ENCODE measurements around the gene FAM43A.

DNA sequence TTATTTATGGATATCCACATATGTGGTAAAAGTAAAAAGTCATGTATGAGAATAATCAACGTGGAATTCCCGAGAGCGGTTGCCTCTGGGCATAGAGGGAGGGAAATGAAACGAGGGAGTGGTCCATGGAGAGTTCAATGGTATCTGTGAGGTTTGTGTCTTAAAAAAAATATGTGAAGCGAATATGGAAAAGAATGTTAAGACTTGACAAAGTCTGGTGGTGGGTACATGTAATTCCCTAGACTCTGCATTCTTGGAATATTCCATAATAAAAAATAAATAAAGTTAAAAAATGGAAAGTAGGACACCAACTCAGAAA, 28.4 kb downstream of the FAM43A start:
- TF ChIP-seq POLR2A (IDR thresholded peaks at IDR 0.05; ENCODE audit: low read length) = no peak
- TF ChIP-seq REST (IDR thresholded peaks at IDR 0.05) = no peak
- no peak for TF ChIP-seq EP300 (IDR thresholded peaks at IDR 0.05)
- TF ChIP-seq EHMT2 (IDR thresholded peaks at IDR 0.05; ENCODE audit: low read depth) = no peak
- TF ChIP-seq, protein P1, sequence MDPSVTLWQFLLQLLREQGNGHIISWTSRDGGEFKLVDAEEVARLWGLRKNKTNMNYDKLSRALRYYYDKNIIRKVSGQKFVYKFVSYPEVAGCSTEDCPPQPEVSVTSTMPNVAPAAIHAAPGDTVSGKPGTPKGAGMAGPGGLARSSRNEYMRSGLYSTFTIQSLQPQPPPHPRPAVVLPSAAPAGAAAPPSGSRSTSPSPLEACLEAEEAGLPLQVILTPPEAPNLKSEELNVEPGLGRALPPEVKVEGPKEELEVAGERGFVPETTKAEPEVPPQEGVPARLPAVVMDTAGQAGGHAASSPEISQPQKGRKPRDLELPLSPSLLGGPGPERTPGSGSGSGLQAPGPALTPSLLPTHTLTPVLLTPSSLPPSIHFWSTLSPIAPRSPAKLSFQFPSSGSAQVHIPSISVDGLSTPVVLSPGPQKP (IDR thresholded peaks at IDR 0.05; ENCODE audit: low read depth, low read length) = no peak
- TF ChIP-seq CTCF (IDR thresholded peaks at IDR 0.05) = no peak

Data from A549 (cell line).